ENCODE results near the gene STK32B.

- TF ChIP-seq CTCF (IDR thresholded peaks at IDR 0.05 in 8 of 11, conservative IDR thresholded peaks at IDR 0.05 in 3 of 11) (no peak), POLR2A (IDR thresholded peaks at IDR 0.05) (no peak)
Observed at GRCh38 chr4:5086535-5086934, 35.3 kb downstream of the STK32B start.

Measured in spleen (tissue), 7 donors.